Measurements from ENCODE around the gene GLG1.
A peak's percentile ranks its signal among the peaks of the same experiment; 100 is the strongest.
"Not testable (repeated sequence)": the region's sequence is repeated elsewhere in the genome, so short reads cannot be mapped to it uniquely, and the experiment has no call there.

Gene GLG1

DNA sequence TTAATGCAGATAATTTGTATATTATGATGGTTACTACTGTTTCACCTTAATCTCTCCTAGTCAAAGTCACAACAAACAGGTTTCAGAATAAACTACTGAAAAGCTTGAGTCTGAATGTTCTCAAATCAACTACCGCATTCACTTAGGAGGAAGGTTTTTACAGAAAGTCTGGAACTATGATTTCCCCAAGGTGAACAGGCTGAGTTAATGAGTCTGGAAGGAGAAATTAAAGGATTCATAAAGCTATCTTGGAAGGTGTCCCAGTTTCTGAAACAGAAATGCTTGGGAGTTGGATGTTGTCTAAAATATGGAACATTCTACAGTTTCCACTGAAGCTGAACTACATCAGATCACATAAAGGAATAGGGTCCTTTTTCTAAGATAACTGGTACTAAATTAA lies 69.2 kb downstream of the GLG1 start:
- not testable (repeated sequence) for DNase-seq (ENCODE audit: low read depth in 2 of 2)

DNA sequence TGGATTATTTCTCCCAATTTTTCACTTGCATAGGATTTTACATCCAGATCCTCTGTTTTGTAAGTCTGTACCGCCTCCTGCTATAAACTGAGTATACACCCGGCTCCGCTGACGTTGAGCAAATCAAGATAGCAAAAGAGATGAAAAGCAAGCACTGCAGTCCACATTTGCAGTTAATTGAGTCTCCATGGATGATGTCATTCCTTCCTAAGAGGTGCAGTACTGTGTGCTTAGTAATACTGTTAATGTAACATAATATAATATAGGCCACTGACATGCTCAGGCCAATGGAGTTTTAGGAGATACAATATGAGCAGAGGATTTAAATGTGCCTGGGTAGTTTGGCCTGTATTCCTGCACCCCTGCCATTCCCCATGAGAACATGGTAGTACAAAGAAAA lies 72.3 kb downstream of the GLG1 start:
- DNase-seq (ENCODE audit: low read depth in 2 of 2) = peak; percentile 4 to 12

DNA sequence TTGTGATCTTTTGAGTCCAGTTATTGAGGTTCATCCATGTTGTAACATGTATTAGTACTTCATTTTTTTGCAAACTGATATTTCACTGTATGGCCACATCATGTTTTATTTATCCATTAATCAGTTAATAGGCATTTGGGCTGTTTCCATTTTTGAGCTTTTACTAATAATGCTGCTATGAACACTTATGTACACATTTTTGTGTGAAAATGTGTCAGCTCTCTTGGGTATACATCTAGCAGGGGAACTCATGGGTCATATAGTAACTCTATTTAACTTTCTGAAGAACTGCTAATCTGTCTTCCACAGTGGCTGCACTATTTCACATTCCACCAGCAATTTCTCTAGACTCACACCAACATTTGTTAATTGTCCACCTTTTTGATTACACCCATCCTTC lies 82.0 kb downstream of the GLG1 start:
- DNase-seq (ENCODE audit: low read depth in 2 of 2) = no peak

DNA sequence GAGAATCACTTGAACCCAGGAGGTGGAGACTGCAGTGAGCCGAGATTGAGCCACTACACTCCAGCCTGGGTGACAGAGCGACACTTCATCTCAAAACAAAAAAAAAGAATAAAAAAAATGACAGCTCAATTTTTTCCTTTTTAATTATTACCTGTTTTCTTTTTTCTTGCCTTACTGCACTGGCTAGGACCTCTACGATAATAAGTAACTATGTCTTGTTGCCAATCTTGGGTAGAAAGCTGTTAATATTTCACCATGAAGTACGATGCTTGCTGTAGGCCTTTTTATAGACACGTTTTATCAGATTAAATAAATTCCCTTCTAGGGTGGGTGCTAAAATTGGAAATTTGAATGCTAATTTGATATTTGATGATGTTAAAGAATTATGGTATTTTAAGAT lies 82.8 kb downstream of the GLG1 start:
- DNase-seq (ENCODE audit: low read depth in 2 of 2) = no peak

DNA sequence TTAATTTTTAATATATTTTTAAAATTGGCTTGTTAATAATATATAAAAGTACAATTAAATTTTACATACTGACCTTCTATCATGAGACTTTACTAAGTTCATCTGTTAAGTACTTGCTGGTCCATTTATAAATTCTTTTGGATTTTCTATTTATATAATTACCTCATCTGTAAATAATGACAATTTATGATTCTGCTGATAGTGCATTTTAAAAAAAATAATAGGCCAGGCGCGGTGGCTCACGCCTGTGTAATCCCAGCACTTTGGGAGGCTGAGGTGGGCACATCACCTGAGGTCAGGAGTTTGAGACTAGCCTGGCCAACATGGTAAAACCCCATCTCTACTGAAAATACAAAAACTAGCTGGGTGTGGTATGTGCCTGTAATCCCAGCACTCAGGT lies 83.2 kb downstream of the GLG1 start:
- DNase-seq (ENCODE audit: low read depth in 2 of 2) = not testable (repeated sequence)

DNA sequence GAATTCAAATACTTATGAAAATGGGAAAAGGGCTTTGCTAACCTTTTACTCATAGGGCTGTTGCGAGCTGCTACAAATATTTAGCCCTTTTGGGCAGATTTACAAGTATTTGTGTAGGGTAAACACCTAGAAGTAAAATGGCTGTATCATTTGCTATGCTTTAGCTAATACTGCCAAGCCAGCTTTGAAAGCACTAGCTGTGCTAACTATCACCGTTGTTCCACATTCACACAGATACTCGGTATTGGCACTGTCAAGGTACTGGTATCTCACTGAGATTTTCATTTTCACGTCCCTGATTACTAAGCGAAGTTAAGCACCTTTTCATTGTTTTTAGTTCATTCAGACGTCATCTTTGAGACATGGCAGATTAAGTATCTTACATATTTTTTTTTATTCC lies 84.8 kb downstream of the GLG1 start:
- DNase-seq (ENCODE audit: low read depth in 2 of 2) = no peak

DNA sequence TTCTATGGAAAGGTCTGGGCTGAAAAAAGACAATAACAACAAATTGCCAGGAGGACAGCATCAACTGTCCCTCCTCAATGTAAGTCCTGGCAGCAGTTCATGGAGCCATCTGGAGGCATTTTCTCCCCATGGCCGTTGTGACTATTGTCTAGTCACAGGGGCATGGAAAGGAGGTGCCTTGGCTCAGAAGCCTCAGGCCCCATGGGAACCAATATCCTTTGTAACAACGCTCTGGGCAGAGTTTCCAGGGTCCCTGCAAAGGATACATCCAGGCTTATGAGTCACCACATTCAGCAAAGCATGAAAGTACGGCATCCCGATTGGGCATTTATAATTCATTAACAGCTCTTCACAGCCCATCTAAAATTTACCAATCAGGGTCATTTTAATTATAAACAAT lies 85.2 kb downstream of the GLG1 start:
- DNase-seq (ENCODE audit: low read depth in 2 of 2) = no peak

DNA sequence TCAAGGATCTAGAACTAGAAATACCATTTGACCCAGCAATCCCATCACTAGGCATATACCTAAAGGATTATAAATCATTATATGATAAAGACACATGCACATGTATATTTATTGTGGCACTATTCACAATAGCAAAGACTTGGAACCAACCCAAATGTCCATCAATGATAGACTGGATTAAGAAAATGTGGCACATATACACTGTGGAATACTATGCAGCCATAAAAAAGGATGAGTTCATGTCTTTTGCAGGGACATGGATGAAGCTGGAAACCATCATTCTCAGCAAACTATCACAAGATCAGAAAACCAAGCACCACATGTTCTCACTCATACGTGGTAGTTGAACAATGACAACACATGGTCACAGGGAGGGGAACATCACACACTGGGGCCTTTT lies 88.0 kb downstream of the GLG1 start:
- DNase-seq (ENCODE audit: low read depth in 2 of 2) = not testable (repeated sequence)

DNA sequence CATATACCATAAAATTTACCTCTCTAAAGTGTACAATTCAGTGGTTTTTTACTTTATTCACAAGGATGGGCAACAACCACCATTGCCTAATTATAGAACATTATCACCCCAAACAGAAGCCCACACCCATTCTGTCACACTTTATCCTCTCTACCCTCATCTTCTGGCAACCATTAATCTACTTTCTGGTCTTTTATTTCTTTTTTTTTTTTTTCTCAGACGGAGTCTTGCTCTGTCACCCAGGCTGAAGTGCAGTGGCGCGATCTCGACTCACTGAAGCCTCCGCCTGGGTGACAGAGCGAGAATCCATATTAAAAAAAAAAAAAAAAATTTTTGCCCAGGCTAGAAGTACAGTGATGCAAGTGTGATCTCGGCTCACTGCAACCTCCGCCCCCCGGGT lies 95.0 kb downstream of the GLG1 start:
- DNase-seq (ENCODE audit: low read depth in 2 of 2) = no peak

DNA sequence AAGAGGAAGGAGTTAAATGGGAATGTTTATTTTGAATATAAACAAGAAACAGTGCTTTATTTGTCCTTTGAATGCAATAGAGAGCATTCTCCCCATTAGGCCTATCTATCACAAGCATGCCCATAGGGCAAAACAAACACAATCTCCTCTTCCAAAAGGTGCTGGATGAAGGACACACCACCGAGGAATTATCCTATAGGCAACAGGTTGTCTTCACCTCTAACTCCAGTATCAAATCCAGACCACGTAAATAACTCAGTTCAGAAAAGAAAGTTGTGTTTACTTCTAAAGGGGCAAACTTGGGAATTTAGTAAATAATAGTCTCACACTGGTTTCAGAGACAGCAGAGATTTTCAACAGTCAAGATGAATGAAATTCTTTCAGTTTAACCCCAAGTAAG lies 101.9 kb downstream of the GLG1 start:
- no peak for DNase-seq (ENCODE audit: low read depth in 2 of 2)

DNA sequence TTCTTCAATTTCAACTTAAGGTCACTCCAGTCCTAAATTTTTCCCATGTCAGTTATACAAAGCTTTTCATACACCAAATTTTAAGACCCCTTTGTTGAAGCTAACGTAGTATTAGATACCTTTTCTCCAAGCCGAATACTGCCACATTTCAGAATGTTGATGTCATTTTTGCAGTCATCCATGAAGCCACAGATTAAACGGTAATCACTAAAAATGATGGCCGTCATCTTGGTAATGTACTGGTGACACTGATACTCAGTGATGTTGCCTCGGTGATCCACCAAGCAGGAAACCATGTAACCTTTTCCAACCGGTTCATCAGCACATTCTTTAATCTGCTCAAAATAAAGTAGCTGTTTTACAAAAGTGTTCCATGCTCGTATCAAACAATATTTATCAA lies 103.5 kb downstream of the GLG1 start:
- no peak for DNase-seq (ENCODE audit: low read depth in 2 of 2)

DNA sequence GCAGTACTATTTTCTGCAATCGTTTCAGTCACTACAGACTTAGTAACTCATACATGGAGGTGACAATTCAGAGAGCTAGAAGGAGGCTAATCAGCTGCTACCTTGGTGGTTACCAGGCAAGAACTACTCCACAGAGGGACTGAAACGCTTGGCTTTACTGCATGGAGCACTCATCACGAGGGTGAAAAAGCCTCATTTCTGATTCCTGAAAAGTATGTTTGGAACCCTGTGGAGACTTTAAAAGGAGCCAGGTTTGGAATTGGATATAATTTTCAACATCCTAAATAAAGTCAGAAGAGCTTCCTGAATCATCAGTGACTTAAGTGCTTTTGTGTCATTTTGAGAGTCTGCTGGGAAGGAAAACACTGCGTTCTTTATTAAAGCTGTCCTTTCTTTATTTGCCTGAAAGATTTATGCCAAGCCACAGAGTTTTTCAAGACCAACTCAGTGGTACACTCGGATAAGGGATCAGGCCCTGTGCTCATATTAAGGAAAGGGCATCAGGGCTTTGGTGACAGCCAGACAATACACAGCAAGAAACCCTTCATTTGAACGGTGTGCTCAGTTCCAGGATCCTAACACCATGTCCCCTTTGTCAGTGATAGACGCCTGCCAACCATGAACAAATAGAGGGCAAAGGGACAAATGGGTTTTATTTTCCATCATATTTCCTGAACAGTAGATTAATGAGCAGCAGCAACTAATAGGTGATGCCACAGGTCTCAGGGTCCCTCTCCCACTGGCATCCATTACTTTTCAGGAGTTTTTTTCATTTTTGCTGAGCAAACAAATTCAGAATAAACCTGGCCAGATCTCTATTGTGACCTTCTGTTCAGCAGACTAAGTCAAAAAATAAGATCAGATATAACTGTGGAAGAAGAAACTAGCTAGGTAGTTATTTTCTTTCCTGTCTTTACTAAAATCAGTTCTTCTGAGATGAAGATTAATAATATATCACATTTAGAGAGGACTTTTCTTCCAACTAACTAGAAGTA lies 105.1 kb downstream of the GLG1 start:
- DNase-seq (ENCODE audit: low read depth in 2 of 2) = no peak

DNA sequence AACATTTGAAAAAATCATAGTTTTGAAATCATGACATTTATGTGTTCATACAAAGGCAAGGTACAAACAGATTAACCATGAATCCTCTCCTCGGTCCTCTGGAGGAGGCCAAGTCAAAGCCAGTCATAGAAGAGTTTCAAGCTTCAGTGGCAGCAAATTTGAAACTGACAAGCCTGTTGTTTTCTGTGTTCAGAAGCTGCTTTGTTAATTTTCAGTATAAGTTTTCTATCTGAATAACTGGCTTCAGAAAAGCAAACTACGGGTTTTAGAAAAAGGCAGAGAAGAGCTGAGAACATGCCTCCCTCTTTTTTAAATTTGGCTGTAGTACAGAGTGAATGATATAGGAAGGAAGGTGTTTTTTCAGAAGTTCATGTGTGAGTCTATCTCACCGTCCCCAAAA lies 106.0 kb downstream of the GLG1 start:
- DNase-seq (ENCODE audit: low read depth in 2 of 2) = no peak

DNA sequence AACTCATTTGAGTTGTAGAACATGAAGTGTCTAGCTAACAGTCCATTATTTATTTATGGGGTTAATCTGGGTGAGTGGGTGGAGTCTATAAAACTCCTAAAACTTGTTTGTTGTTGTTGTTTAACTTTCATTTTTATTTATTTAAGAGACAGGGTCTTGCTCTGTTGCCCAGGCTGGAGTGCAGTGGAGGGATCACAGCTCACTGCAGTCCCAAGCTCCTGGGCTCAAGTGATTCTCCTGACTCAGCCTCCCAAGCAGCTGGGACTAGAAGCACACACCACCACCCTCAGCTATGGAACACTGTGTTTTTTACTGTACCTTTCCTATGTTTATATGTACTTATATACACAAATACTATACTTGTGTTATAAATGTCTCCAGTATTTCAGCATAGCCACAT lies 107.8 kb downstream of the GLG1 start:
- no peak for DNase-seq (ENCODE audit: low read depth in 2 of 2)

DNA sequence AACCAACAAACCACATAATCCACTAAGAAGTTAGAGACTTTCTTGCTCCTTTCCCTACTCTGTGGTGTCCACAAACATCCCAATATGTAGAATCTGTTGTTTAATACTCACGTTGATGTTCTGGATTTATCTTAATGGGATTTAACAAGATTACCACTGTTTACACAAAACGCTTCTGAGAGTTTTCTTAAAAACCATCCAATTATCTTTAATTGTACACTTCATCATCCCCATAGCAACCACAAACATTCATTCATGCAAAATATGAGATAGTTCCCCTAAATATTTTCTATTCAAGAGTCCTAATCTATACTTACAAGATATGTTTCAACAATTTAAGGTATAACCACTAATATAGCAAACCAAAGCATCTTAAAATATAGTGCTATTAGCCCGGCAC lies 109.2 kb downstream of the GLG1 start:
- DNase-seq (ENCODE audit: low read depth in 2 of 2) = no peak

DNA sequence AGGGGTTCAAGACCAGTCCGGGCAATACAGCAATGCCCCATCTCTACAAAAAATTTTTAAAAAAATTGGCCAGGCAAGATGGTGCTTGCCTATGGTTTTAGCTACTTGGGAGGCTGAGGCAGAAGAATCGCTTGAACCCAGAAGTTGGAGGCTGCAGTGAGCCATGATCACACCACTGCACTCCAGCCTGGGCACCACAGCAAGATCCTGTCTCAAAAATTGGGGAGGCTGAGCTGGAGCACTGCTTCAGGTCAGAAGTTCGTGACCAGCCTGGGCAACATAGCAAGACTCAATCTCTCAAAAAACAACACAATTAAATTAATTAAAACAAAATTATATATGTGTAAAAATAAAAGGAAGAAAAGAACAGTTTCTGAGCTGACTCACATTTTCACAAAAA lies 110.9 kb downstream of the GLG1 start:
- DNase-seq (ENCODE audit: low read depth in 2 of 2) = no peak

DNA sequence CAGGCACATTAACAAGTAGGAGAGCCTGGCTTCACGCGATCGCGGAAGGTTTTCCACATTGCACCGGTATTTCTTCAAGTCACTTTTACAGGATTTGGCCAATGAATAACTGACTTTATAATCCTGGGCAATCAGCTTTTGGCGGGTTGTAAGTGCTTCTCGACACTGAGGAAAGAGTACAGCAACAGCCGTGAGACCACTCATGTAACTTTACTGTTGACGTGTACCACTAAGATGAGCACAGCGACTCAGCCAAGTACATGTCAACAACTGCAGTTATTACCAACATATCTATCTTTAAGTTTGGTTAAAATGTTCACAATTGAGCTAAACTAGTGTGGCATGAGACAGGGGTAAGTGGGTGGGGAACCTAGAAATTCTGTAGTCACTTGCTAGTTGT lies 113.9 kb downstream of the GLG1 start:
- DNase-seq (ENCODE audit: low read depth in 2 of 2) = no peak

DNA sequence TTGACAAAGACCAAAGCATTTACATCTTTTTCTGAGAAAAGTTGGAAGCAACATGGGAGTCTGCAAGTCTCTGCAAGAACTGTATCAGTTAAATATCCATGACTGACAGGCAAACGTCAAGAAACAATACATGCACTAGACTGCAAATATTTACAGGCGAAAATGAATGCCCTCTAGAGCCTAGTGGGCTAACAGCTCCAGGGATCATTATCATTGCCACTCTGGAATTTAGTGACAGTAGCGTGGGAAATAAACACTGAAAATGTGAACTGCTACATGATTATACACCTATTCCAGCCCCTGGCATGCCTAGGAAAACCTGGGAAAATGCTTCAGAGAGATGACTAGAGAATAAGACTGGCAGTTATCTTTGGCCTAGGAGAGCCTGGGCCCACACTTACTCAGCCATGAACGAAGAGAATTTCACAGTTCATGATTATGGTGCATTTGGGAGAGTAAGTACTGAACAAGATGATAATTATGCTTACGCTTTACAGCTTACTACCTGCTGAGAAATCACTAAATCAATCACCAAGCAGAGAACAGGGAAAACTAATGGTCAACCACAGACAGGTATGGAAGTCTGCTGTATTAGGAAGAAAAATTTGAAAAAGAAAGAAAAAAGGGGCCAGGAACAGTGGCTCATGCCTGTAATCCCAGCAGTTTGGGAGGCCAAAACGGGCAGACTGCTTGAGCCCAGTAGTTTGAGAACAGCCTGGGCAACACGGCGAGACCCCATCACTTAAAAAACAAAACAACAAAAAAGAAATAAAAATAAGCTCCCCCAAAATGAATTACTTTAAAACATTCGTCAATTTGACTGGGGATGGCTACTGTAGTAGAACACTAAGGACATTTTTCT lies 119.0 kb downstream of the GLG1 start:
- DNase-seq (ENCODE audit: low read depth in 2 of 2) = no peak

DNA sequence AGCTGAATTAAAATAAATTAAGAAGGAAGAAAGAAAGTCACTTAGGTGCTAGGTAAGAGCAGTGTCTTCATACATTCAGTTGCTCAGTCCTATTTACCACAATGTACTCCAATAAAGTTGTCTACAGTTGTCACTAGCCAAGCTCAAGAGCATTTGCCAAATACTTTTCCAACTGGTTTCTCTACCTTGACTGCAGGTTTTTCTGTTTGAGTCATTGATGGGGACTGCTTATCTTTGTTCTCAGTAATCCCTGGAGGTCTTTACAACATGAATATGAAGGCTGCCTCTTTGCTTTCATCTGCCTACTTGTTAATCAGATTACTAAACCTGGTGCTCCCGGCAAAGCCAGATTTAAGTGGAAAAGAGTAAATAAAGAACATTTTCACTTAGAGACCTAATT lies 121.0 kb downstream of the GLG1 start:
- DNase-seq (ENCODE audit: low read depth in 2 of 2) = no peak

DNA sequence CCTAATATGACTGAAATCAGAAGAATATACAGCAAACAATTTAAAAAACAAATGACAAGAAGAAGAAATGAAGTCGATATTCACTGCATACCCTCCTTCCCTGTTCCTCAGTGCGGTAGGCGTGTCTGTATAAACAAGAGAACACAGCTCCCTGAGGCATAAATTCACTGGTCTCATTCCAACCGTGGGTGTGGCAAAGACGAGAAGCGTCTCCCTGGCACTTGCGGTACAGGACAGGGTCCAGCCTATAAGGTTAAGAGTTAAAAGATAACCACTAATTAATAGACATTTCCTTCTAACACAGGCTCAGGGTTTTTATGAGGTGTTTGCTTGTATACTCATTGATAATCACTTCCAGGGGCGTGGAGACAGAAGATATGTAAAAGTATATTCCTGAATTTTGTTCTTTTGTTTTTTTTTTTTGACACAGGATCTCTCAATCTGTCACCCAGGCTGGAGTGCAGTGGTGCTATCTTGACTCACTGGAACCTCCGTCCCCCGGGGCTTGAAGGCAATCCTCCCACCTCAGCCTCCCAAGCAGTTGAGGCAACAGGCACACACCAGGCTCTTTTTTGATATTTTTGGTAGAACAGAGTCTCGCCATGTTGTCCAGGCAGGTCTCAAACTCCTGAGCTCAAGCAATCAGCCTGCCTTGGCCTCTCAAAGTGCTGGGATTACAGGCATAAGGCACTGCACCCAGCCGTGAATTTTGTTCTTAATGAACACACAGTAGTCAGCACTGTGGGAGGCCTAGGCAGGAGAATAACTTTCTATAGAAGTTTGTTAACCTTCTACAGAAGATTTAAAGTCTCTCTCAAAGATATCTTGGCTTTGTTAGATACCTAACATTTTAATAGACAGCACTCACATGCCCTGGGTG lies 126.5 kb downstream of the GLG1 start:
- no peak for DNase-seq (ENCODE audit: low read depth in 2 of 2)

DNA sequence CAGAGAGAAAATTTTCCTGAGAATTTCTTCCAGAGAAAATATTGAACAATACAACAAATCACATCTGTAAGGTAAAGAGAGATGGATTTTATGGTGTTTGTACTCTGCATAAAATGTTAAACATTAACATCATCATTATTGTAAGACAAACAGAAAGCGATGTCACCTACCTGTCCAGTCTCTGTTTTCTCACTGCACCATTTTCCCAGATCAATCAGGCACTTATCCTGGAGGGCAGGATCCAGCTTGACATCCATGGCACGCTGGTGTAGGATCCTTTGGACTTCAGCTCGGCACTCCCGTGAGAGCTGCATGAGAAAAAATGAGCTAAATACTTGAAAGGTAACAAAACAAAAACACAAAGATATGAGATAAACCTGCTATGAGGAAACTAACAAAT lies 129.7 kb downstream of the GLG1 start:
- no peak for DNase-seq (ENCODE audit: low read depth in 2 of 2)

DNA sequence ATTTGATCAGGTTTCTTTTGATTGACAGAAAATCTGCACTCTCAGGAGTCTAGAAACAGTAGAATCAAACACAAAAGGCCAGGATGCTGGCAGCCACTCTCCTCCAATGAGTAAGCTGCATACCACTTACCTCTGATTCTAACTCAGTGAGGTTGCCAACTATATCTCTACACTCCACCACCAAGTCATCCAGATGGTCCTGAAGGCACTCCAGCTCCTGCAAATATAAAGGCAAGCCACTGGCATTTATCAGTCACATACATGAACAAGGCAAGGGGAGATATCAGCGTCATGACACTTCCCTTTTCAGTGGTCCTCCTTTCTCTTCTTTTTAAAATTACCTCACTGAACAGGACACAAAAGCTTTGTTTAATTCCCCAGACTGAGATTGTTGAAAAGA lies 132.5 kb downstream of the GLG1 start:
- DNase-seq (ENCODE audit: low read depth in 2 of 2) = no peak

All from fibroblast of skin of left quadriceps (primary cell).